HG03060 (cell line): ENCODE data around the gene ZNF354B.
"Not testable (repeated sequence)": the region's sequence is repeated elsewhere in the genome, so short reads cannot be mapped to it uniquely, and the experiment has no call there.

Source experiments
- ATAC-seq: cut with Tn5 transposase; IDR thresholded peaks from one replicate; pipeline ENCODE4 v1.9.1; 2021; ENCODE audit warnings: low read depth, moderate number of reproducible peaks; ENCODE audit not compliant: unreplicated experiment

ZNF354B gene

DNA sequence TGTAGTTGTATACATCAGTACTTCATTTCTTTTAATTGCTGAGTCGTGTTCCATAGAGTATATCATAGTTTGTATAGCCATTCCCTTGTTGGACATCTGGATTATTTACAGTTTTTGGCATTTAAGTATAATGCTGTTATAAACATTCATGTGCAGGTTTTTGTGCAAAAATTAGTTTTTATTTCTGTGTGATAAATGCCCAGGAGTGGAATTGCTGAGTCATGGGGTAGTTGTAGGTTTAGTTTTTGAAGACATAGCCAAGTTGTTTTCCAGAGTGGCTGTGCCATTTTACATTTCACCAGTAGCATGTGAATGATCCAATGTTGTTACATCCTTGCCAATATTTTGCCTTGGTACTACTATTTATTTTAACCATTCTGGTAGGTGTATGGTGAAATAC lies 12.5 kb downstream of the ZNF354B start:
- ATAC-seq: no peak

DNA sequence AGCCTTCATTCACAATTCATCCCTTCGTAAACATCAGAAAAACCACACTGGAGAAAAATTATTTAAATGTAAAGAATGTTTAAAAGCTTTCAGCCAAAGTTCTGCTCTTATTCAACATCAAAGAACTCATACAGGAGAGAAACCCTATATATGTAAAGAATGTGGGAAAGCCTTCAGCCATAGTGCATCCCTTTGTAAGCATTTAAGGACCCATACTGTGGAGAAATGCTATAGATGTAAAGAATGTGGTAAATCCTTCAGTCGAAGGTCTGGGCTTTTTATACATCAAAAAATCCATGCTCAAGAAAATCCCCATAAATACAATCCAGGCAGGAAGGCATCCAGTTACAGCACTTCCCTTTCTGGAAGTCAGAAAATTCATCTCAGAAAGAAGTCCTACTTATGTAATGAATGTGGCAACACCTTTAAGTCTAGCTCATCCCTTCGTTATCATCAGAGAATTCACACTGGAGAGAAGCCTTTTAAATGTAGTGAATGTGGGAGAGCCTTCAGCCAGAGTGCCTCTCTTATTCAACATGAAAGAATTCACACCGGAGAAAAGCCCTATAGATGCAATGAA lies 23.5 kb downstream of the ZNF354B start:
- not testable (repeated sequence) for ATAC-seq

DNA sequence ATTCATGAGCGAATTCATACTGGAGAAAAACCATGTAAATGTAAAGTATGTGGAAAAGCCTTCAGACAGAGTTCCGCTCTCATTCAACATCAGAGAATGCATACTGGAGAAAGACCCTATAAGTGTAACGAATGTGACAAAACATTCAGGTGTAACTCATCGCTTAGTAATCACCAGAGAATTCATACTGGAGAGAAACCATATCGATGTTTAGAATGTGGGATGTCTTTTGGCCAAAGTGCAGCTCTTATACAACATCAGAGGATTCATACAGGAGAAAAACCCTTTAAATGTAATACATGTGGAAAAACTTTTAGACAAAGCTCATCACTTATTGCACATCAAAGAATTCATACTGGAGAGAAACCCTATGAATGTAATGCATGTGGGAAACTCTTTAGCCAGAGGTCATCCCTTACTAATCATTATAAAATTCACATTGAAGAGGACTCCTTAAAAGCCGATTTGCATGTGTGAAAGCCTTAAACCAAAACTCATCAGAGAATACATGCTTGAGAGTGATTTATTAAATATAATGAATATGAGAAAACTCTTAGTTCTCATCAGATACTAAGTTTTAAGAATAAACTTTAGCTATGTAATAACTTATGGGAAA lies 24.2 kb downstream of the ZNF354B start:
- no peak for ATAC-seq

DNA sequence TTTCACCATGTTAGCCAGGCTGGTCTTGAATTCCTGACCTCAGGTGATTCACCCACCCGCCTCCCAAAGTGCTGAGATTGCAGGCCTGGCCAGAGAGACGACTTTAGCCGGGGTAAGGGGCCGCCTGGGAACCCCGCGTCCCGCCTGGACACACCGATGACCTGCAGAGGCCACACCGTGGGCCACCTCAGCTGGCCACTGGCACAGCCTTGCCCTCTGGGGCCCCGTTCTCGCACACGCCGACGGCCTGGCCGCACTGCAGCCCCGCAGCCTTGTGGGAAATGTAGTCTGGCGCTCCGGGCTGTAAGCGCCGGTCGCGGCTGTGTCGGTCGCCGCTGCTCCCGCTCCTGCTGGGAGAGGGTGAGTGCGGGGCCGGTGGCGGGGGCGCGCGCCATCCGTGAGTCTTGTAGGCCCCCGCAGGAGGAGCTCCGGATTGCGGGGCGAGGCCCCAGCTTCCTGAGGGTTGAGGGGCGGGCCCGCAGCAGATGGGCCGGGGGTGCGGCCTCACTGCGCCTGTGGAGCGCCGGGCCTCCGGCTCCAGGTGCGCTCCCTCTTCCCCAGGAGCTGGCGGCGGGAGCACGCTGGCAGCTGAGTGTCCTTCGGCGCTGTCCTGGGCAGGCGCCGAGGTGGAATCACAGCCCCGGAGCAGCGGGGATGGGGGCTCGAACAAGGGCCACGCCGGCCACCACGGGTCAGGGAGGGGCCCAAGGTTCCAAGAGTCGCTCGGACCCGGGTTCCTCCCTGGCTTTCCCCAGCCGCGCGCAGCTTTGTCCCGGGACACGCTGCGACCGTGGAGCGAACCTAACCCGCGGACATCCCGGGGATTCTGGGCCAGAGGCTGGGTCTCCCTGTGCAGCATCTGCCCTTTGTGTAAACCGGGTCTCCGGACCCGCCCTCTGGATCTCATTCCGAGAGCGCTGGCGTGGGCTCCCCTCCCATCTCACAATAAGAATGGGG lies 36.1 kb downstream of the ZNF354B start, which contains the start of gene ZFP2:
ZFP2 (plus strand) TSS at position 299 of the 957 bp plus-strand sequence. CDS start 35,401 bp downstream, outside the sequence.
- no peak for ATAC-seq

DNA sequence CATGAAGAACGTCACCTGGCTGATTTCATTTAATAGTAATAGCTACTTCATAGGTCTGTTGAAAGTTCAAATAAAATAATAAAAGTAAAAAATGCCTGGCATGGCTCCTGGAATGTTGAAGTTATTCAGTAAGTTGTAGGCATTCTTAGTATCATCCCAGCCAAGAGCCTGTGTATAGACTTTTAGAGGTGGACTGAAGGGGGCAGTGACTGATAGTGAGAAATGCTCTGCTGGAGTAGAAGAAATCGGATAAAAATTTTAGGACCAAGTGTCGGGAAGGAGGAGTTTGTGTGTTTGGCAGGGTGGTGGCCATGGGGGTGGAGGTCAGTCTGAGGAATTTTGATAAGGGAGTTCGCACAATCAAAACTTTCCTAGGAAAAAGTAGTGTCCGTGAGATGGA lies 39.5 kb downstream of the ZNF354B start:
- no peak for ATAC-seq

DNA sequence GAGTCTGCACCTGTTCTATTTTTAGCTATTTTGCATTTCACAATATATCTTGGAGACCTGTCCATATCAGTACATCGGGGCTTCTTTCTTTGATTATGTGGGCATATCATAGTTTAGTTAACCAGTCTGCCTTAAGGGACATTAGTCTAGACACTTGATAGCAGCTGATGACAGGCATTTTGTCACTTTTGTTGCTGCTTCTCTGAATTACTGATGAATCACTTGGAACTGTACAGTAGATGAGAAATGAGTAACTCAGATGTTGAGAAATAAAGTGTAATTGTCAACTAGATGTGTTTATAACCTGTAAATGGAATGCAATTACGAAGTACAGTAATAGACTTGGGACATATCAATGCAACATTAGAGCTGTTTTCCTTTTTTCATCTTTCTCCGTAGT lies 43.1 kb downstream of the ZNF354B start:
- ATAC-seq: no peak

DNA sequence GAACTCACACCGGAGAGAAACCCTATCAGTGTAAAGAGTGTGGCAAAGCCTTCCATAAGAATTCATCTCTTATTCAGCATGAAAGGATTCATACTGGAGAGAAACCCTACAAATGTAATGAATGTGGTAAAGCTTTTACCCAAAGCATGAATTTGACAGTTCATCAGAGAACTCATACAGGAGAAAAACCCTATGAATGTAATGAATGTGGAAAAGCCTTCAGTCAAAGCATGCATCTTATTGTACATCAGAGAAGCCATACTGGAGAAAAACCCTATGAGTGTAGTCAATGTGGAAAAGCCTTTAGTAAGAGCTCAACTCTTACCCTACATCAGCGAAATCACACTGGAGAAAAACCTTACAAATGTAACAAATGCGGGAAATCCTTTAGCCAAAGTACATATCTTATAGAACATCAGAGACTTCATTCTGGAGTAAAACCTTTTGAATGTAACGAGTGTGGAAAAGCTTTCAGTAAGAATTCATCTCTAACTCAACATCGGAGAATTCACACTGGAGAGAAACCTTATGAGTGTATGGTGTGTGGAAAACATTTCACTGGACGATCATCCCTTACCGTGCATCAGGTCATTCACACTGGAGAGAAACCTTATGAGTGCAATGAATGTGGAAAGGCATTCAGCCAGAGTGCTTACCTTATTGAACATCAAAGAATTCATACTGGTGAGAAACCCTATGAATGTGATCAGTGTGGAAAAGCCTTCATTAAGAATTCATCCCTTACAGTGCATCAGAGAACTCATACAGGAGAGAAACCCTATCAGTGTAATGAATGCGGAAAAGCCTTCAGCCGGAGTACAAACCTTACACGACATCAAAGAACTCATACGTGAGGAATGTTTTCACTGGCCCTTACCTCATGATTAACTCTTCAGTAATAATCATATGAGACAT lies 72.3 kb downstream of the ZNF354B start:
- ATAC-seq: no peak
